NCI-H510A treated with DMSO at 0.1 percent for 48 hours (cell line): ENCODE measurements around the gene PRIMA1.
"Not testable (repeated sequence)": the region's sequence is repeated elsewhere in the genome, so short reads cannot be mapped to it uniquely, and the experiment has no call there.

Source experiments
- DNase-seq: peaks from one replicate; lab custom pipeline; 2025; lab: John Stamatoyannopoulos, UW

The PRIMA1 gene, protein sequence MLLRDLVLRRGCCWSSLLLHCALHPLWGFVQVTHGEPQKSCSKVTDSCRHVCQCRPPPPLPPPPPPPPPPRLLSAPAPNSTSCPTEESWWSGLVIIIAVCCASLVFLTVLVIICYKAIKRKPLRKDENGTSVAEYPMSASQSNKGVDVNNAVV

DNA sequence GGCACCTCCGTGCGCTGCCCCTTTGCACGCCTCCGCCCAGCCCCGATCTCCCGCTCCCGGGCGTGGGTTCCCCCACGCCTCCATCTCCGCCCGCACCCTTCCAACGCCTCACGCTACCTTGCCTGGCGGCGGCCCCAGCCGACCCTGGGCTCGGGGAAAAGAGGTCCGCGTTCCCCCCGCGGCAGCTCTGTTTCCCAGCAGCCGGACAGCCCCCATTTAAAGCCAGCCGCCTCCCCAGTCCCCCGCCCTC is at the start of gene PRIMA1:
Gene PRIMA1, minus strand, starts transcription at position 193 of the 250 bp plus-strand sequence. CDS start 767 bp downstream, outside the sequence.
- DNase-seq, result no peak

DNA sequence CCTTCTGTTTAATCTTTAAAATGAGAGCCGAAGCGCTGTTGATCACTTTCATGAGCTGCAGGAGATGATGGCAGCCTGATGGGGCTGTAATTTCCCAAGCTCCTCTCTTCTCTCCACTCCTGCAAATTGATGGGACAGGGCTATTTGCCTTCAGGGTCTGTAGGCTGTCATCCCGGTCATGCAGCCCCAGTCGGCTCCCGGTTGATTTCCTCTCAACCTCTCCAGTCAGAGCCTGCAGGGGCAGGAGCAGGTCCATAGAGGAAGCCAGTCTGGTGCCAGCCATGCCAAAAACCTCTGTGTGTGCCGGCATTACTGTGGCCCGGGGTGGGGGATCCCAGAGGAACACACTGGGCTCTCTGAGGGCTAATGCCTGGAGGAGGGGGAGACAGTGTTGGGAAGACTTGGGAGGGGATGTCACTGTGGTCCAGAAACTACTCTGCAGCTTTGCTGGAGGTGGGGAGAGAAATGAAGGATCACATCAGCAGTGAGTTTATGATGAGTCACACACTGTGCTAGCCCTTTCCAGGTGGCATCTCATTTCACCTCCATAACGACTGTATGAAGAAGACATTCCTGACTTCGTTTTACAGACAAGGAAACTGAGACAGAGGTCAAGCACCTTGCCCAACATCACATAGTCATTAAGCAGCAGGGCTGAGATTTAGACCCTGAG is 46.5 kb upstream of the PRIMA1 start:
- no peak for DNase-seq

DNA sequence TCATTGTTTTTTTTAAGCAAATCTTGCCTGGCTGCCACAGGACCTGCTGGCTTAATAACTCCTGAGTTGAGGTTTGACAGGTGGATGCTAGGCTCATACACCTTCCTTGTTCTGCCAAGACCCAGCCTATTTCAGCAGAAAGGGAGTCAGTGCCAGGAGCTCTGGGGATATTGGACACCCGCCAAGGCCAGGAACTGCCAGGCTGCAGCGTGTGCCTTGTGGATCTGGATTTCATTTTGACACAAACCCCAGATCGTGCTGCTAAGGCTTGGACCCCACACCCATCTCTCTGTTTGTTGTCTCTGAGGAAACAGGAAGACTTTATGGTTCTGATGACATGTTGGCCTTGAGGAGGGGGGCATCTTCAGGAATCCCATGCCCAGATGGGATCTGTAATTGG is 44.4 kb upstream of the PRIMA1 start:
- DNase-seq, result peak; percentile 1

DNA sequence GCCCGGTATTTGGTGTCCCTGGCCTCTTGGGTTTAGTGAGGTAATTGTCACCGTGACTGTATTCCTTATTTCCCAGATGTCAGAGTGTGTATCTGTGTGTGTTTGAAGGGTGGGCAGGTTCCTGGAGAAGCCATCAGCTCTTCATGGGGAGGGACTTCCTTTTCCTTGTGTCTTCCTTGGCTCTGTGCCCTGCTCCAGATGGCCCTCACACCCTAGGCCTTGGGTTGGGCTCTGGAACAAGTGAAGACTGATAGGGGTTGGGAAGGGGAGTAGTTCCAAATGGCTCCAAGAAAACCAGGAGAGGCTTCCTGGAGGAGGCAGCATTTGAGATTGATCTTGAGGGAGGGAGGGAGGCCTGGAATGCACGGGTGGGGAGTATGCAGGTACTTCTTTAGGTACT is 43.8 kb upstream of the PRIMA1 start:
- DNase-seq, result no peak

DNA sequence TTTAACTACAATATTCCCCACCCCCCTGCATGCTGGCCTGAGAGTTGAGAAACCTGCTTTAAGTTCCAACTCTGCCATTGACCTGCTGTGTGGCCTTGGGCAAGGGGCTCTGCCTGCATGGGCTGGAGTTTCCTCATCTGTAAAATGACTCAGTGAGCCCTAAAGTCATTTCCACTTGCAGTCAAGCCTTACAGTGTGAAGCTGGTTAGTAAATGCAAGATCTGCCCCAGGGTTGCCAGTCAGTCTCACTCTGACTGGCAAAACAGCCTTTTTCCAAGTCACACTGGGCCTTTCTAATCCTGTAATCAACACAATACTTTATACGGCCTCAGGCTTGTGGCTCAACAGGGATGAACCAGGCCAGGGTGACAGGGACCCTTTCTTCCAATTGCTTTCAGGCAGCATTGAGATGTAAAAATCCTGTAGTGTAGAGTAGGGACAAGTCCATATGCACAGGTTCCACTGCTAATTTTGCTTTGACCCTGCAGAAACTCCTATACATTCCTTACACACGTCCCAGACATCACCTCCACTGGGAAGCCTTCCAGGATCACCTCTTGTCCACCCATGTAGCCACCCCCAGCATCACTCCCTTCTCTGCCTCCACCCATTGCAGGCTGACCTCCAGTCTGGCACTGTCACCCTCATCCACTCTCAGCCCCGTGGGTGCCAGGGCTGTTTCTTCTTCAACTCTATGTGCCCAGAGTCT is 42.6 kb upstream of the PRIMA1 start:
- DNase-seq, result no peak

DNA sequence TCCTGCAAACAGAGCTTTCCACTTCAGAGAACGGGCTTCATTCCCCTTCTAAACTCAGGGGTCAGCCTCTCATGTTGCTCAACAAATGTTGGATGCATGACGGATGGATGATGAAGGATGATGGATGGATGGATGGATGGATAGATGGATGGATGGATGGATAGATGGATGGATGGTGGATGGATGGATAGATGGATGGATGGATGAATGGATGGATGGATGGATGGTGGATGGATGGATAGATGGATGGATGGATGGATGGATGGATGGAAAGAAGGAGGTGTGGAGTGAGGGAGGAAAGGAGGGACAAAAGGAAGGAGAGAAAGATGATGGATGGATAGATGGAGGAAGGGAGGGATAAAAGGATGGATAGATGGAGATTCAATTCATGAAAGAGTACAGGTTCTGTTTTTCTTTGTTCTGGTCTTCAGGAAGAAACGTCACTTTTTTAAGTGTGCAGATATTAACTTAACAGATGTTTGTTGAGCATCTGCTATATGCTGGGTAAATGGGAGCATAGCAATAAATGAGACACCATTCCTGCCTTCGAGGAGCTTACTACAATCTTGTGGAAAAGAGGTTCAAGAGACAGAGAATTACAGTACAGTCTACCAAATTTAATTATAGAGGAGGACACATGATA is 41.7 kb upstream of the PRIMA1 start:
- no peak for DNase-seq

DNA sequence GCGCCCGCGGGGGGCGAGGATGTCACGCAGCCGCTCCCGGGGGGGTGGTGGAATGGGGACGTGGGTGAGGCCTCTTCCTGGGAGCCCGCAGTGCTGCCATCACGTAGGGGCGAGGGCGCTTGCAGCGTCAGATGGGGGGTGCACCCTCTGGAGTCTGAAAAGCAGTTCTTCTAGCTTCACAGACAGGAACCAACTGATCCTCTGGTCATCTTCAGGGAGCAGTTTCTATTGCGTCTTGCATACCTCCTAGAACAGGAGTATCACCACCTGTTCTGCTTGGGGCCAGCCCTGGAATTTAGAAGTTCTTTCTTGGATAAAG is 36.9 kb upstream of the PRIMA1 start:
- no peak for DNase-seq

DNA sequence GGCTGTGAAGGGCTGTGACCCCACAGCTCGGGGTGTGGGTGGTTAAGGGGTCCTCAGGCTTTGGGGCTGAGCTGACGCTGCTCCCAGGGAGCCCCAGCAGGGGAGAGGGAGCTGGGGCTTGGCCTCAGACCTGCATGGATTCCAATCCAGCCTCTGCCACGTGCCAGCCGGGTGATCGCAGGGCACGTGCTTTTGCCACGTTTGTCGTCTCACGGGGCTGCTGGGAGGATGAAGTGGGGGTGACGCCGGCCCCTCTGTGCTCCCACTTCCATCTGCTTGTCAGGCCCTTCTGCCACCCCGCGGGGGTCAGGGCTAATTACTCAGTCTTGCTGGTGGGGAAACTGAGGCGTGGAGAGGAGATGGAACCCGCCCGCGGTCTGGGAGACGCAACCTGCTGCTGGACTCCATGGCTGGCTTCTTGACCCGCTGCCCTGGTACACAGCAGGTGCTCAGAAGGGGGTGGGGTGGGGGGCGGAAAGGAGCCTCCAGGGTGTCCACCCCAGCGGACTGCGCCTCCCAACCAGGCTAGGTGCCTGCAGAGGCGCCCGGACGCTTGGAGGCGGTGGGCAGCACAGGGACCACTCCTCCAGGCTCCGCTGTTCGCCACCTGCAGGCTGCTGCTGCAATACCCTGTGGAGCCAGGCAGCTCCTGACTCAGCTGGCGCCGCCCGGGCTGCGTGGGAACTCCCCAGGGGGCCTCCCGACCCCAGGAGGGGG is 36.4 kb upstream of the PRIMA1 start:
- no peak for DNase-seq

DNA sequence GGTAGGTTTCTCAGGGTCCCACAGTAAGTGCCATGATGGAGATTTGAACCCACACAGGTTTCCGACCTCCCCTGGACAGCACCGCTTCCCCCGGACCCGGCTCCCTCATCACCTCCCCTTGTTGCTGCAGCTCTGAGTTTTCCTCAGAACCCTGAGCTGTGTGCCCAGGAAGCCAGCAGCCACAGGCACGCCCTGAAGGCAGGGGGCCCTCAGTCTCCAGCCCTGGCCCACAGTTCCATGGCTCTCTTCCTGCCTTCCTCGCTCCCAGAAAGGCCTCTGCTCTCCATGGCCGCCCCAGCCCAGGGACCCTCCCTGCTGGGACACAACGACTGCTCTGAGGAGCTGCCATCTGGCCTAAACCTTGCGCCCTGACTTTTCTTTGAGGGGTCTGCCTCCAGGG is 35.8 kb upstream of the PRIMA1 start:
- DNase-seq, result no peak

DNA sequence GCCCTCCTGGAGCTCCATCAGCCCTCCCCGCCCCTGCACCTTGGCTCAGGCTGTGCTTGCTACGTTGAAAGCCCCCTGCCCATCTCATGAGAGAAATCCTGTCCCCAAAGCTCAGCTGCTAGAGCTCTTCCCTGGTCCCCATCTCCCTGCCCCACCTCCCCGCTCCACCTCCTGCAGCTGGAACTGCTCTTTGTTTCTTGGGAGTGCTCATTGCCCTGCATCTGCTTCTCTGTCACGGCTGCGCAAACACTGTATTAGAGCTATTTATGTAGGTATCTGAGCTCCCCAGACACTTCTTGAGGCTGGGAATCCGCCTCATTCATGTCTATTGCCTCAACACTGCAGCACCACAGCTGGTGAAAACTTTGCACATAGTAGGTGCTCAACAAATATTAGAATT is 32.8 kb upstream of the PRIMA1 start:
- no peak for DNase-seq

DNA sequence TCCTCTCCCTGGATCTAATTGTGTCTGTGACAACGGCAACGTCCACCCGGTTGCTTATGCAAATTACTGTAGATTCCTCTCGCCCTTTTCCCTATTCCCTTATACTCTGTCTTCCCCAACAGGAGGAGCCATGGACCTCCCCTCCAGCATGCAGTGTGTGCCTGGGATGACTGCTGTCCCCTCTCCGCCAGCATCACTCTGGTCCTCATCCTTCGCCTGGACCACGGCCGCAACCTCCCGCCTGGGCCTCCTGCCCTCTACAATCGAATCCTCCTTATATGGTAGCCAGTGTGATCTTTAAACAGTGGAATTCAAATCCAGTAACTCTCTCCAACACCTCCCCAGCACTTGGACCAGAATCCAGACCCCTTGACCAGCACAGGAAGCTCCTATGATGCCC is 30.6 kb upstream of the PRIMA1 start:
- DNase-seq, result no peak

DNA sequence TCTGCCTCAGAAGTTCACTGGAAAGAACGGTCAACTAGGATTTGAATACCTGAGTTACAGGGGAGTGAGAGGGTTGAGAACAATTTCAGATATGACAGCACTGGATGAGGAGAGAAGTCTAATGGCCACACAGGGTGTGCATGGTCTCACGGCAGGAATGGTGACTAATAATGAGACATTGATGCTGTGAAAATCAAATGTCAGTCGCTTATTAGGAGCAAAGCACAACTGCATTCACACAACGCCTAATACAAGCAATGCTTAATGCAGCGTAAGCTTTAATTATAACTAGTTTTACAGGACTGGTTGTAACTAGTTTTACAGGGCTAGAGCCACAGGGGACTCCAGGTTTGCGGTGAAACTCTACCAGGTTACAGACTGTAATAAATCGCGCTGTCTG is 23.4 kb upstream of the PRIMA1 start:
- no peak for DNase-seq

DNA sequence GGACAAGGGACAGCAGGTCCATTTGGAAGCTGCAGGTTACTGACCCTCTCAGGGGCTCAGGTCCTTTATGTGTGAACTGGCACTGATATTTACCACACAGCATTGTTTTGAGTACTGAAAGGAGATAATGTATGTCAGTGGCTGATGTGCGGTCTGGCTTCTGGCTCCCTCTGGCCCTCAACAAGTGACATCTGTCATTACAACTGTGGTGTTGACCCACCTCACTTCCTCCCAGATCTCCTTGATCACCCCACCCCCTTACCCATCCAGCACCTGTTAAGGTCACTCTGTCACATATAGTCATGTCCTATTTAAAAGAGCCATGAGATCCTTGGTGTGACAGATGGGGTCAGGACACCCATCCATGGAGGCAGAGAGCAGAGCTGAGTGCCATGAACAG is 22.7 kb upstream of the PRIMA1 start:
- DNase-seq, result no peak

DNA sequence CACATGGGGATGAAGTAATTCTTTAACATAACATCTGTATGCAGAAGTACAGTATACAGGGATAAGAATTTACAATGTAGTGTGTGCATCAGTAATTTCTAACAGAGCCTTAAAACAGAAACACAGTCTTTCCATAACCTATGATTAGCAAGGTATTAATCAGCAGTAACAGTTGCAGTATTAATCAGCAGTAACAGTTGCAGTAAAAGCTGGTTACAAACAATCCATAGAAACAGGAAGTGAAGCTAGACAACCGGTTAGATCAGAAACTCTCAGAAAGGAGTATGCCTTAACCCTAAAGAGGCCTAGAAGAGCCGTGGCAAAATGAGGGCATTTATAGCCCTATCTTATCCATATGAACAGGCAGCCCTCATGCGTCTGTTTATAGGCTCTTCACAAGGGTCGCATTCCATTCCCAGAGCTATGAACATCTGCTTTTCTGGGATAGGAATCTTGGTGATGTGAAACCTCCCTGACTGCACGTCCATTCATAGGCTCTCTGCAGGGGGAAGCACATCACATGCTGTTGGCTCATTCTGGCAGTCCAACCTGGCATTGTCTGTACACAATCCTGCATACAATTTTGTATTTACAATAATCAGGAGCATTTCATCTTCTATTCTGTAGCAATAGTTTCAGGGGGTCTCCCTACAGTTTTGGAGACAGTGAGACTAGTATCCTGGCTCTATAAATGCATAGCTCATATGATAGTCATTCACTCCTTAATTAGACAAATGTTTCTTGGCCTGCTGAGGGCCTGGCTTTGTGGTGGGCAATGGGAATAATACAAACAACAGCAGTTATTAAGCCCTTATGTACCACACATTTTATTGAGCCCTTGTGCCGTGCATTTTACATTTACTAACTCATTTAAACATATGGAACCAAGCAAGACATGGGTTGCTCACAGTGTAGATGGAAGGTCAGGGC is 21.5 kb upstream of the PRIMA1 start:
- DNase-seq, result not testable (repeated sequence)

DNA sequence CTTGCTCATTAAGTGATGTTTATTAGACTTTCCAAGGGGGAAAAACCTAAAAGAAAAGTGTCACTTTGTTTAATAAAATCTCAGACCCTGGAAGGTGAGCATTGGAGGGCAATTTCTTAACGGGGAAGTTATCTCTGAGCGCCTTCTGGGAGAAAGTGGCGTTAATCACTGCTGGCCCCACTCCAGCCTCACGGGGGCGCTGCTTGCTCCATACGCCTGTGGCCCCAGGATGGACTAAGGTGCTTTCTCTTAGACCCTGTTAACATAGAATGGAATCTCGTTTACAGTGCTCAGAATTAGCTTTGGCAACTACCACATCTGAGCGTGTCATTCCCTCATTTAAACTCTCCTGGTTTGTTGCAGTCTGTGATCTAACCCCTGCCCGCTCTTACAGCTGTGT is 16.4 kb upstream of the PRIMA1 start:
- DNase-seq, result no peak

DNA sequence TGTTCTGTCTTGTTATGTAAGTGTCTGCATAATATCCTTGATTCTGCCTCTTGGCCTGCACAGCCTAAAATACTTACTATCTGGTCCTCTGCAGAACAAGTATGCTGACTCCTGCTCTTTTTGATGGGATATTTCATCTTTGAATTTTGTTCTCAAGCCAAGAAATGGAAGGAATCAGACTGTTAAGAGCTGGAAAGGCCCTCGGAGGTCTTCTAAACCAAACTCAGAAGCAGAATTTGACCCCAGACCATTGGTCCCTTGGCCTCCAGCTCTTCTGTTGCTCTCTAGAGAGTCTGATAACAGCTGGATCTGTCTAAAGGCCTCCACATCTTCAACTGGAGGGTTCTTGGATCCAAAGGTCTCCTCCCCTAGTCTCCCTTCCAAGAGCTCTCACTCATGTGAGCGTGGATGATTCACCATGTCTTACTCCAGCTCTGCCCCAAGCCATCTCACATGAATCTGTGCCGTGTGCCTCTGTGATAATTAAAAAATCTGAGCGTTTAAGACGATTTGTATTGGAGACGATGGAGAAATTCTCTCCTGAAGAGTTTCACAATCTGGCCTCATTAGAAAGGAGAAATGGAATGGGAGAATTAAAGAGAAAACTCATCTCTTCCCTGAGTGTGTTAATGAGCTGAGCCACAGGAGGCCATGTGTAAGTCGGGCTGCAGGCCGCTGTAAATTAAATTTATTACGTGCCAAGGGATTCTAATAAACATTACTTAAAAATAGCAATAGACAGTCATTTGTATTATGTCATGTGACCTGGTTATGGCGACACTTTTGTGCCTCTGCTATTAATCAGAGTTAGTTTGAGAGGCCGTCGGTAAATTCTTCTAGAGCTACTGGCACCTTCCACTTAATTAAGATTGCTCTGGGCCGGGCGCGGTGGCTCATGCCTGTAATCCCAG is 15.4 kb upstream of the PRIMA1 start:
- no peak for DNase-seq

DNA sequence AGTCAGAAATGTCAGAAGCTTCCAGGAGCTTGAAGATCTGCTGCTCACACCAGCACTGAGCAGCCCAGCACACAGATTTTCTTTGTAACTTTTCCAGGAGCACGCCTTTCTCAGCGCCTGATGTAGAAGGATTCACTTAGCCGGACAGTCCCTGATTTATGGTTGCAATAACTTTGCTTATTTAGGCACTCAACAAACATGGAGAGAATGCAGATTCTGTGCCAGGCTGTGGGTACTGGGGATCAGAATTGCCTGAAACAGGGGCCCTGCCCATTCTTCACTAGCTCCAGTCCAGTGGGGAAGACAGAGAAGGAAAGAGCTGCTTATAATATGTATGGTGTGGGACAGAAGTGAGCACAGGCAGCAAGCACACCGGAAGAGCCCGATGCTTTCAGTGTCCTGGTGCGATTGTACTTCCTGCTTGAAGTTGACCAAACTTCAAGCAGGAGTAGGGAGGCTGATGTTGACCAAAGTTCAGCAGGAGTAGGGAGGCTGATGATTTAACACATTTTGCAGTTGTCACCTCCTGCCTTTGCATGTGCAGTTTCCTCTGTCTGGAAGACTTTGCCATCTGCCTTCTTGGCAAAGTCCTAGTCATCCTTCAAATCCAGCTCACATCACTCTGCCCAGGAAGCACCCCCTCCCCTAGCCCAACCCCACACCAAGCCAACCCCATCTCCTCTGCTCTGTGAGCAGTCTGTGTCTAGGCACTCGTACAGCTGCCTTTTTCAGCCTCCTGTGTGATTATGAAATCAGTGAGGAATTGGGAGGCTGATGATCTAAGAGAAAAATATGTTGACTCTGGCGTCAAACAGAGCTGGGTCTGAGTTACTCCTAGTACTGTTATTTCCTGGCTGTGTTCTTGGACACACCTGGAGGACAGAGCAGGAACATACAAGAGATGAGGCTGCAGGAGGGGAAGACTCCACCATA is 12.0 kb upstream of the PRIMA1 start:
- no peak for DNase-seq

DNA sequence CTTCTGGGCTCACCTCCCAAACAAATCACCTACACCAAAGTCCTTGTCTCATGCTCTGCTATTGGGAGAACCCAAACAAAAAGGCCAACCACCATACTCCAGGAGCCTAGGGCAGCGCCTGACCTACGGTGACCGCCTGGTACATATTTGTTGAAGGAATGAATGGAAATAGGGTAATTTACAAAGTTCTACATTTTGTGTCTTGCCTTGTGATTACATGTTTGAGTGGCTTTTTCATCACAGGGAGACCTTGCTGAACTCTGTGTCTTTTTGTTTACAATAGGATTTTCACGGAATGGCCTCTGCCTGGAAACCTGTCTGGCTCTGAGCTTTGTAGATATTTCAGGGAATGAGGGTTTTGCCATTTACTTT is 11.3 kb upstream of the PRIMA1 start:
- DNase-seq, result no peak

DNA sequence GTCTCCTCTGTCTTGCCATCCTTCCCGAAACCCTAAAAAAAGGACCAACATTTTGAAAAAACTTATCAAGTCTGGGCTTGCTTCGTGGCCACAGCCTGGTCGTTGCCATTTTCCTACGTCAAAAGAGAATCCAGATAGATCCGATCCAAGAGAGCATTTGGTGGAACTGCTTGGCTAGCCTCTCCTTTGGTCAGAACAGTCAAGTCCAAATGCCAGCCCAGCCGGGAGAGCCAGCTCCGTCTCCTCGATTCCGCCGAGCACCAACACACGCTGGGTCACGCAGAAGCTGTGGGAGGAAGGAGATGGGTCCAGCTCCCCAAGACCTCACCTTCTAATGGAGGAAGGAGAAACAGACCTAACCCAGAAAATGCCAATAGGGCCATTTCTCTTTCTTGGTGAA is 9.3 kb upstream of the PRIMA1 start:
- DNase-seq, result no peak

DNA sequence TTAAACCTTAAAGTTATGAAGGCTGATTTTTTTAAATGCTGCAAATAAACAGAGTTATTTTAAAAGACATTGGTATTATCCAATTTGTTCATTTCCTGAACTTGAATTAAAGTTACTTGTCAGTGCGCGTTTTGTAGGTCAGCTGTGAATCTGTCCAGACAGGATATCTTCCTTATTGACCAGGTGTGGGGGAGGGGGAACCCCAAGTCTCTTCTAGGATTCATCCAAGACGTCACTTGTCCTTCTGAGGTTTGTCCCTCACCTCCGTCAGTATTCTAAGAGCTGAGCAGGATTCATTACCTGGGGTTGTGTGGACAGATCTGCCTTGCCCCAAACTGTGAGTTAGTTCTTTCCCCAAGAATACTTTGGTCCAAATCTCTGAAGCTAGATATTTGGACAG is 8.8 kb upstream of the PRIMA1 start:
- DNase-seq, result no peak
